NCI-H146 treated with DMSO at 0.1 percent for 48 hours (cell line): ENCODE measurements around the gene ACBD6.
"Not testable (repeated sequence)": the region's sequence is repeated elsewhere in the genome, so short reads cannot be mapped to it uniquely, and the experiment has no call there.

Source experiments
- DNase-seq: peaks from one replicate; lab custom pipeline; 2025; ENCODE audit not compliant: unreplicated experiment; lab: John Stamatoyannopoulos, UW

The ACBD6 gene

GRCh38 chr1:180489976-180490375, 12.4 kb downstream of the ACBD6 start:
- DNase-seq: no peak

GRCh38 chr1:180489313-180489712, 13.1 kb downstream of the ACBD6 start:
- no peak for DNase-seq

GRCh38 chr1:180488661-180489060, 13.7 kb downstream of the ACBD6 start:
- DNase-seq: no peak

- peak; percentile 96 for DNase-seq
Observed at GRCh38 chr1:180486092-180486491, 16.3 kb downstream of the ACBD6 start.

GRCh38 chr1:180484490-180484889, 17.9 kb downstream of the ACBD6 start:
- no peak for DNase-seq

GRCh38 chr1:180482425-180483275, 19.7 kb downstream of the ACBD6 start:
- peak; percentile 33 for DNase-seq

- no peak for DNase-seq
Observed at GRCh38 chr1:180470031-180470430, 32.3 kb downstream of the ACBD6 start.

- no peak for DNase-seq
Observed at GRCh38 chr1:180468311-180468710, 34.1 kb downstream of the ACBD6 start.

- DNase-seq: no peak
Observed at GRCh38 chr1:180462102-180462501, 40.3 kb downstream of the ACBD6 start.

GRCh38 chr1:180461682-180462081, 40.7 kb downstream of the ACBD6 start:
- not testable (repeated sequence) for DNase-seq

- DNase-seq: no peak
Observed at GRCh38 chr1:180458807-180459206, 43.6 kb downstream of the ACBD6 start.

GRCh38 chr1:180456191-180456590, 46.2 kb downstream of the ACBD6 start:
- DNase-seq: no peak

- DNase-seq: no peak
Observed at GRCh38 chr1:180451504-180451903, 50.9 kb downstream of the ACBD6 start.

- DNase-seq: no peak
Observed at GRCh38 chr1:180444522-180444921, 57.9 kb downstream of the ACBD6 start.

GRCh38 chr1:180440335-180440734, 62.0 kb downstream of the ACBD6 start:
- no peak for DNase-seq

- no peak for DNase-seq
Observed at GRCh38 chr1:180435566-180435965, 66.8 kb downstream of the ACBD6 start.

- no peak for DNase-seq
Observed at GRCh38 chr1:180433873-180434272, 68.5 kb downstream of the ACBD6 start.

- no peak for DNase-seq
Observed at GRCh38 chr1:180431683-180432082, 70.7 kb downstream of the ACBD6 start.

GRCh38 chr1:180428782-180429695, 73.3 kb downstream of the ACBD6 start:
- DNase-seq: no peak

GRCh38 chr1:180425952-180426351, 76.4 kb downstream of the ACBD6 start:
- DNase-seq: no peak

- DNase-seq: peak; percentile 91
Observed at GRCh38 chr1:180424848-180425457, 77.4 kb downstream of the ACBD6 start.
